NOMO-1 treated with dmso at 0.1 percent for 144 hours (cell line): ENCODE measurements around the gene XRN1.
A peak's percentile ranks its signal among the peaks of the same experiment; 100 is the strongest.
"Not testable (repeated sequence)": the region's sequence is repeated elsewhere in the genome, so short reads cannot be mapped to it uniquely, and the experiment has no call there.

ENCODE experiments used
- DNase-seq: peaks from one replicate; lab custom pipeline; 2025; ENCODE audit not compliant: unreplicated experiment; lab: John Stamatoyannopoulos, UW

The XRN1 gene

GRCh38 chr3:142447852-142448823, at the start of gene XRN1:
Gene XRN1, minus strand, starts transcription at chr3:142448037. Its CDS starts 93 bp downstream, at chr3:142447944.
- peak; percentile 92 for DNase-seq

- no peak for DNase-seq
Observed at GRCh38 chr3:142495103-142495502, 47.3 kb upstream of the XRN1 start.

- no peak for DNase-seq
Observed at GRCh38 chr3:142492184-142492583, 44.3 kb upstream of the XRN1 start.

- DNase-seq, result no peak
Observed at GRCh38 chr3:142489572-142490323, 41.9 kb upstream of the XRN1 start.

- DNase-seq, result no peak
Observed at GRCh38 chr3:142484912-142485435, 37.1 kb upstream of the XRN1 start.

GRCh38 chr3:142481196-142481595, 33.4 kb upstream of the XRN1 start:
- DNase-seq, result no peak

- DNase-seq, result no peak
Observed at GRCh38 chr3:142470826-142471225, 23.0 kb upstream of the XRN1 start.

GRCh38 chr3:142468456-142468855, 20.6 kb upstream of the XRN1 start:
- no peak for DNase-seq

- no peak for DNase-seq
Observed at GRCh38 chr3:142467768-142468167, 19.9 kb upstream of the XRN1 start.

- no peak for DNase-seq
Observed at GRCh38 chr3:142460689-142461088, 12.9 kb upstream of the XRN1 start.

- no peak for DNase-seq
Observed at GRCh38 chr3:142459929-142460328, 12.1 kb upstream of the XRN1 start.

- no peak for DNase-seq
Observed at GRCh38 chr3:142459096-142459495, 11.3 kb upstream of the XRN1 start.

- no peak for DNase-seq
Observed at GRCh38 chr3:142450881-142451280, 3.0 kb upstream of the XRN1 start.

- no peak for DNase-seq
Observed at GRCh38 chr3:142450189-142450588, 2.4 kb upstream of the XRN1 start.

GRCh38 chr3:142447301-142447851, 461 bp downstream of the XRN1 start:
- peak; percentile 30 for DNase-seq

- peak; percentile 15 for DNase-seq
Observed at GRCh38 chr3:142445816-142446254, 2.0 kb downstream of the XRN1 start.

GRCh38 chr3:142444343-142444742, 3.5 kb downstream of the XRN1 start:
- DNase-seq, result no peak

GRCh38 chr3:142443060-142443459, 4.8 kb downstream of the XRN1 start:
- not testable (repeated sequence) for DNase-seq

GRCh38 chr3:142439499-142440220, 8.2 kb downstream of the XRN1 start:
- DNase-seq, result not testable (repeated sequence)

GRCh38 chr3:142438096-142438495, 9.7 kb downstream of the XRN1 start:
- DNase-seq, result not testable (repeated sequence)
